IMR-90 (cell line): ENCODE results near the gene FSTL1. TPM values are rescaled to one million over a fixed set of nuclear protein-coding genes. Genes with fewer than 3 reads are reported as not detected.

Source experiments
- ATAC-seq: fragments of 200-7000 bp; cut with Tn5 transposase; 2 replicates; pipeline ENCODE4 v1.9.1; 2020; ENCODE audit warnings: low read depth, mild to moderate bottlenecking, moderate library complexity
- BruUV-seq: library from RNA; stranded (reverse); fragments of 400-500 nt; replicated peaks from 2 replicates; lab custom pipeline; 2021; lab: Mats Ljungman, UMichigan
- CTCF ChIA-PET: fragments of 300-600 bp; formaldehyde crosslinking; extraction: SDS; loops from one replicate; lab custom pipeline; 2021; ENCODE audit warnings: antibody characterized with exemption; lab: Yijun Ruan, JAX
- POLR2A ChIA-PET: fragments of 300-600 bp; sonication (Branson Sonifier 250); formaldehyde crosslinking; loops from one replicate; lab custom pipeline; 2022; ENCODE audit warnings: antibody characterized with exemption; ENCODE audit not compliant: unreplicated experiment; lab: Charles Lee
- DNase-seq: peaks from one replicate; pipeline ENCODE4 v3.0.0; 2013
- H2AFZ ChIP-seq: replicated peaks from 2 replicates; pipeline ENCODE3; 2013; ENCODE audit warnings: low read length, mild to moderate bottlenecking; ENCODE audit not compliant: poor library complexity
- H2AK5ac ChIP-seq: 2 replicates; pipeline ENCODE4 v1.6.1; 2013; ENCODE audit warnings: low read depth, low read length, inconsistent platforms
- H2AK9ac ChIP-seq: replicated peaks from 2 replicates; pipeline ENCODE3; 2013; ENCODE audit warnings: mild to moderate bottlenecking, low read depth, low read length, moderate library complexity; ENCODE audit not compliant: poor library complexity
- H2BK120ac ChIP-seq: 2 replicates; pipeline ENCODE4 v1.6.1; 2013; ENCODE audit warnings: low read depth, low read length, inconsistent platforms
- H2BK15ac ChIP-seq: 3 replicates; pipeline ENCODE4 v1.6.1; 2013; ENCODE audit warnings: low read depth, low read length, inconsistent platforms
- H2BK20ac ChIP-seq: 2 replicates; pipeline ENCODE4 v1.6.1; 2013; ENCODE audit warnings: low read depth, mild to moderate bottlenecking, inconsistent platforms, low read length, moderate library complexity
- H2BK5ac ChIP-seq: 2 replicates; pipeline ENCODE4 v1.6.1; 2013; ENCODE audit warnings: mild to moderate bottlenecking, low read depth, low read length, inconsistent platforms; ENCODE audit not compliant: poor library complexity, severe bottlenecking
- H3K14ac ChIP-seq: replicated peaks from 2 replicates; pipeline ENCODE4 v1.6.1; 2013; ENCODE audit warnings: low read depth, low read length, inconsistent platforms
- H3K18ac ChIP-seq: 2 replicates; pipeline ENCODE4 v1.6.1; 2013; ENCODE audit warnings: low read depth, low read length, control low read depth
- H3K23ac ChIP-seq: 2 replicates; pipeline ENCODE4 v1.6.1; 2013; ENCODE audit warnings: low read depth, low read length, inconsistent platforms
- H3K27ac ChIP-seq: 2 replicates; pipeline ENCODE4 v1.5.1; 2013; ENCODE audit warnings: mild to moderate bottlenecking, control low read depth, low read length; ENCODE audit not compliant: insufficient read depth
- H3K27me3 ChIP-seq: 2 replicates; pipeline ENCODE4 v1.6.1; 2013; ENCODE audit warnings: low read length; ENCODE audit not compliant: control insufficient read depth, insufficient read depth
- H3K36me3 ChIP-seq: 2 replicates; pipeline ENCODE4 v1.6.1; 2013; ENCODE audit warnings: low read length, mixed read lengths; ENCODE audit not compliant: control insufficient read depth, insufficient read depth
- H3K4ac ChIP-seq: 2 replicates; pipeline ENCODE4 v1.6.1; 2013; ENCODE audit warnings: low read depth, low read length, inconsistent platforms
- H3K4me1 ChIP-seq: 2 replicates; pipeline ENCODE4 v1.6.1; 2013; ENCODE audit warnings: low read length, mixed read lengths; ENCODE audit not compliant: control insufficient read depth, insufficient read depth
- H3K4me2 ChIP-seq: 2 replicates; pipeline ENCODE4 v1.6.1; 2013; ENCODE audit warnings: low read depth, mild to moderate bottlenecking, control low read depth, low read length, moderate library complexity
- H3K4me3 ChIP-seq: 2 replicates; pipeline ENCODE4 v1.5.1; 2013; ENCODE audit warnings: low read depth, mild to moderate bottlenecking, control low read depth, low read length, moderate library complexity; ENCODE audit not compliant: insufficient read depth
- H3K56ac ChIP-seq: 2 replicates; pipeline ENCODE4 v1.6.1; 2013; ENCODE audit warnings: low read length, inconsistent platforms; ENCODE audit not compliant: insufficient read depth; ENCODE audit errors: extremely low read depth
- H3K79me1 ChIP-seq, 2 experiments: 2 replicates each; pipeline ENCODE4 v1.6.1; 2013; ENCODE audit warnings: low read length in 2 of 2, inconsistent platforms in 1 of 2, low read depth in 1 of 2
- H3K9ac ChIP-seq: 2 replicates; pipeline ENCODE4 v1.6.1; 2013; ENCODE audit warnings: low read depth, low read length, control low read depth
- H3K9me1 ChIP-seq: 2 replicates; pipeline ENCODE4 v1.6.1; 2013; ENCODE audit warnings: low read length, inconsistent platforms; ENCODE audit not compliant: insufficient read depth
- H3K9me3 ChIP-seq: 2 replicates; pipeline ENCODE4 v1.6.1; 2013; ENCODE audit warnings: low read length; ENCODE audit not compliant: control insufficient read depth, insufficient read depth
- H4K20me1 ChIP-seq: 2 replicates; pipeline ENCODE4 v1.6.1; 2013; ENCODE audit warnings: low read length, inconsistent platforms; ENCODE audit not compliant: insufficient read depth
- H4K5ac ChIP-seq: 2 replicates; pipeline ENCODE4 v1.6.1; 2013; ENCODE audit warnings: mild to moderate bottlenecking, low read depth, low read length, control low read depth
- H4K8ac ChIP-seq, 2 experiments: 2 replicates each; pipeline ENCODE4 v1.6.1; 2013; ENCODE audit warnings: low read depth in 2 of 2, low read length in 2 of 2, control low read depth in 1 of 2, inconsistent platforms in 1 of 2
- H4K91ac ChIP-seq: 2 replicates; pipeline ENCODE4 v1.6.1; 2013; ENCODE audit warnings: low read depth, low read length, inconsistent platforms; ENCODE audit not compliant: insufficient read depth
- CEBPB ChIP-seq: IDR thresholded peaks from 2 replicates; pipeline ENCODE4 v1.6.1; 2012; ENCODE audit warnings: low read depth, low read length, improper control_type of control experiment
- CHD1 ChIP-seq: IDR thresholded peaks from 2 replicates; pipeline ENCODE4 v1.6.1; 2012; ENCODE audit warnings: low read depth, low read length, improper control_type of control experiment
- CTCF ChIP-seq: conservative IDR thresholded peaks from 2 replicates; pipeline ENCODE4 v1.5.1; 2012; ENCODE audit warnings: mild to moderate bottlenecking, low read depth, low read length, improper control_type of control experiment
- ELK1 ChIP-seq: fragments of 150-350 bp; IDR thresholded peaks from 2 replicates; pipeline ENCODE4 v1.6.1; 2016; ENCODE audit warnings: low read depth, mild to moderate bottlenecking, low read length, moderate library complexity, borderline replicate concordance
- FOS ChIP-seq: fragments of 150-350 bp; IDR thresholded peaks from 2 replicates; pipeline ENCODE4 v1.6.1; 2016; ENCODE audit warnings: low read depth, low read length
- MAFK ChIP-seq: IDR thresholded peaks from 2 replicates; pipeline ENCODE4 v1.6.1; 2012; ENCODE audit warnings: low read depth, low read length, improper control_type of control experiment
- MAZ ChIP-seq: IDR thresholded peaks from 2 replicates; pipeline ENCODE4 v1.6.1; 2012; ENCODE audit warnings: low read depth, mild to moderate bottlenecking, low read length, improper control_type of control experiment, moderate library complexity, borderline replicate concordance
- MXI1 ChIP-seq: IDR thresholded peaks from 2 replicates; pipeline ENCODE4 v1.6.1; 2012; ENCODE audit warnings: low read depth, mild to moderate bottlenecking, low read length, moderate library complexity, borderline replicate concordance
- NFE2L2 ChIP-seq: fragments of 150-350 bp; IDR thresholded peaks from 2 replicates; pipeline ENCODE4 v1.6.1; 2016; ENCODE audit warnings: low read depth, mild to moderate bottlenecking, low read length
- POLR2A ChIP-seq: IDR thresholded peaks from 2 replicates; pipeline ENCODE4 v1.6.1; 2012; ENCODE audit warnings: mild to moderate bottlenecking, low read depth, low read length
- RAD21 ChIP-seq: IDR thresholded peaks from 2 replicates; pipeline ENCODE4 v1.6.1; 2012; ENCODE audit warnings: low read length, improper control_type of control experiment
- RCOR1 ChIP-seq: IDR thresholded peaks from 2 replicates; pipeline ENCODE4 v1.6.1; 2012; ENCODE audit warnings: mild to moderate bottlenecking, low read length, improper control_type of control experiment; ENCODE audit not compliant: insufficient replicate concordance
- RFX5 ChIP-seq: IDR thresholded peaks from 2 replicates; pipeline ENCODE4 v1.8.0; 2012; ENCODE audit warnings: low read depth, mild to moderate bottlenecking, low read length, moderate library complexity
- SMC3 ChIP-seq: fragments of 150-350 bp; IDR thresholded peaks from 2 replicates; pipeline ENCODE4 v1.6.1; 2016; ENCODE audit warnings: low read depth, mild to moderate bottlenecking, antibody characterized with exemption, low read length, moderate library complexity
- WGBS, 2 experiments: methylation state at CpG; one replicate each; pipeline versions ENCODE4 v1.1.5 to v1.1.7; 2013; ENCODE audit warnings: missing lambda C conversion rate in 2 of 2; ENCODE audit not compliant: insufficient read length in 1 of 2; ENCODE audit errors: extremely low coverage in 2 of 2; 5-methylcytosine and 5-hydroxymethylcytosine counted together
- dilution Hi-C: fragments of 300-500 bp; cut with HindIII; formaldehyde crosslinking; loops from one replicate; pipeline ENCODE4 v1.14.3; 2018; ENCODE audit warnings: low sequenced_read_pairs; ENCODE audit not compliant: unreplicated experiment
- in situ Hi-C: fragments of 300-500 bp; cut with MboI; formaldehyde crosslinking; loops from 3 replicates; pipeline ENCODE4 v1.14.3; 2019; ENCODE audit warnings: low sequenced_read_pairs, inconsistent platforms, mixed read lengths
- intact Hi-C: fragments of 100-400 bp; cut with micrococcal nuclease; formaldehyde crosslinking; loops from 2 replicates; pipeline ENCODE4 v1.10.0; 2022
- polyA plus RNA-seq, 3 experiments: library from polyadenylated mRNA; depleted of rRNA; stranded (reverse); fragments of >200 nt; gene quantifications; 2 replicates each; pipeline ENCODE4 v1.2.3, GENCODE V29; 2012; ENCODE audit warnings: low replicate concordance in 1 of 3
- total RNA-seq: library from RNA; depleted of rRNA; stranded (reverse); fragments of >200 nt; gene quantifications from 2 replicates; pipeline ENCODE4 v1.2.3, GENCODE V29; 2012
- TF ChIP-seq, protein P1 (sequence below): fragments of 150-350 bp; IDR thresholded peaks from 2 replicates; pipeline ENCODE4 v1.6.1; 2017; ENCODE audit warnings: mild to moderate bottlenecking, antibody characterized with exemption, low read length, low read depth

Gene FSTL1
- total and polyA plus RNA-seq, 2 of the 4 experiments (the other 2 are of a cell fraction) = 864 to 1,642 TPM

DNA sequence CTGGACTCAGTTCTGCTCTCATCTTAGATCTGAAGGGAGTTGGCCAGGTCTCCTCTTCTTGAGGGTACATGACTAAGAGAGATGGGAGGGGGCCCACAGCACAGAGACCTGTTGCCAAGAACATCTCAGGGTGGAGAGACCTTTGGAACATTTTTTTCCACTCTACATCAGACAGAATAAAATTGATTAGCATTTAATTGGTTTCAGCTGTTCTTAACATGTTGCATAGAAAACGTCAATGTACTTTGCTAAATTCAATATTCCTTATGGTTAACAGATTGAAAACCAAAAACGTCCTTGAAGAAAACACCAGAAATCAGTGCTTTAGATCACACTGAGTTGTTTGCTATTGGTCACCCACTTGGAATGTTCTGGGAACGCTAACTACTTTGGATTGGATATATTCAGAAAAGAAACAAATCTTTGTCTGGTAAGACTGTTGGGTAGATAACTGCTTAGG lies 36.4 kb upstream of the FSTL1 start:
- ATAC-seq = peak; percentile 99
- H3K9ac ChIP-seq = no peak overlapping the region
- BruUV-seq = no TSS peak

More for the DNA sequence above, 36.4 kb upstream of the FSTL1 start:
- Histone ChIP-seq H3K27me3 (no peaks in the 10 kb centered on the region), H4K20me1 (no peaks in the 10 kb centered on the region), H3K4ac (peak overlapping the region; percentile 24; the same call in 1 of the 2 replicates), H3K79me1 (no peaks in the 10 kb centered on the region), H3K23ac (no peak overlapping the region), H4K8ac (peak overlapping the region in 1 of 2 experiments; percentile 14; a peak in 1 of 4 replicates), H2BK120ac (peak overlapping the region; percentile 71; the same call in 1 of the 2 replicates), H3K27ac (no peak overlapping the region; the same call in 1 of the 2 replicates), H3K4me2 (peak overlapping the region; percentile 38), H3K4me1 (peaks cover 7% of the 10 kb centered on the region; the same call in 1 of the 2 replicates), H3K4me3 (no peak overlapping the region), H4K5ac (no peak overlapping the region), H2BK20ac (peak overlapping the region; percentile 64; the same call in 1 of the 2 replicates), H4K91ac (peak overlapping the region; percentile 63; the same call in 1 of the 2 replicates), H2AFZ (no peak overlapping the region), H3K14ac (peak overlapping the region; percentile 51; the same call in 1 of the 2 replicates), H3K9me1 (peaks cover 6% of the 10 kb centered on the region), H3K18ac (peak overlapping the region; percentile 14; the same call in 1 of the 2 replicates), H2AK9ac (no peak overlapping the region), H2BK5ac (peak overlapping the region; percentile 46), H3K36me3 (no peaks in the 10 kb centered on the region), H2BK15ac (peak overlapping the region; percentile 13; the same call in 1 of the 3 replicates), H2AK5ac (no peak overlapping the region; the same call in 1 of the 2 replicates), H3K56ac (no peak overlapping the region), H3K9me3 (no peaks in the 10 kb centered on the region; the same call in 1 of the 2 replicates)
- intact Hi-C loops = no loop called here
- CTCF ChIA-PET = interaction anchor here (0.9 kb wide), 1 partner anchor 11 kb away, joined by 3 read pairs; no protein-coding TSS in a partner anchor
- TF ChIP-seq MAZ (no peak), POLR2A (no peak), CTCF (no peak), NFE2L2 (no peak), FOS (no peak), RCOR1 (no peak), RFX5 (no peak), MAFK (no peak), CEBPB (no peak), RAD21 (no peak), CHD1 (no peak), MXI1 (no peak), SMC3 (no peak), ELK1 (no peak)
- TF ChIP-seq, protein P1, sequence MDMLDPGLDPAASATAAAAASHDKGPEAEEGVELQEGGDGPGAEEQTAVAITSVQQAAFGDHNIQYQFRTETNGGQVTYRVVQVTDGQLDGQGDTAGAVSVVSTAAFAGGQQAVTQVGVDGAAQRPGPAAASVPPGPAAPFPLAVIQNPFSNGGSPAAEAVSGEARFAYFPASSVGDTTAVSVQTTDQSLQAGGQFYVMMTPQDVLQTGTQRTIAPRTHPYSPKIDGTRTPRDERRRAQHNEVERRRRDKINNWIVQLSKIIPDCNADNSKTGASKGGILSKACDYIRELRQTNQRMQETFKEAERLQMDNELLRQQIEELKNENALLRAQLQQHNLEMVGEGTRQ = no peak
- in situ Hi-C loops = no loop called here
- no CpG with 5 or more reads among the region's 3 CpGs for WGBS, 2 experiments
- POLR2A ChIA-PET = interaction anchor here (0.6 kb wide), 1 partner anchor 36 kb away, joined by 3 read pairs; the partner anchor contains the start of gene FSTL1
- peak; percentile 85 for DNase-seq
- dilution Hi-C loops = no loop called here
